GM15510 (cell line): ENCODE measurements around the gene ZNF385A.

ENCODE experiments used
- POLR2A ChIP-seq: IDR thresholded peaks from 3 replicates; pipeline ENCODE4 v1.6.1; 2011; ENCODE audit warnings: borderline replicate concordance; ENCODE audit not compliant: insufficient read length; ENCODE audit errors: extremely low read depth

Gene ZNF385A

GRCh38 chr12:54359762-54360351 lies 24.7 kb downstream of the ZNF385A start:
- TF ChIP-seq POLR2A, result no peak

- TF ChIP-seq POLR2A, result peak; percentile 23
Measured at GRCh38 chr12:54358945-54359761, 25.4 kb downstream of the ZNF385A start.

GRCh38 chr12:54358191-54358944 lies 26.2 kb downstream of the ZNF385A start:
- TF ChIP-seq POLR2A, result peak; percentile 25

- no peak for TF ChIP-seq POLR2A
Measured at GRCh38 chr12:54357506-54358190, 26.9 kb downstream of the ZNF385A start.

- TF ChIP-seq POLR2A, result no peak
Measured at GRCh38 chr12:54356951-54357356, 27.6 kb downstream of the ZNF385A start.

GRCh38 chr12:54356228-54356627 lies 28.3 kb downstream of the ZNF385A start:
- TF ChIP-seq POLR2A, result no peak

- no peak for TF ChIP-seq POLR2A
Measured at GRCh38 chr12:54355104-54355815, 29.3 kb downstream of the ZNF385A start.

GRCh38 chr12:54352891-54353874 lies 31.4 kb downstream of the ZNF385A start:
- TF ChIP-seq POLR2A, result no peak

- TF ChIP-seq POLR2A, result no peak
Measured at GRCh38 chr12:54352022-54352531, 32.5 kb downstream of the ZNF385A start.

- TF ChIP-seq POLR2A, result no peak
Measured at GRCh38 chr12:54351341-54351740, 33.2 kb downstream of the ZNF385A start.

- no peak for TF ChIP-seq POLR2A
Measured at GRCh38 chr12:54350743-54351142, 33.8 kb downstream of the ZNF385A start.

- TF ChIP-seq POLR2A, result no peak
Measured at GRCh38 chr12:54349679-54350078, 34.9 kb downstream of the ZNF385A start.

GRCh38 chr12:54349036-54349435 lies 35.5 kb downstream of the ZNF385A start:
- TF ChIP-seq POLR2A, result no peak
